Fibroblast of pulmonary artery (primary cell): ENCODE data around the gene RPP25.

Source experiments
- DNase-seq: peaks from one replicate; pipeline ENCODE4 v3.0.0-alpha.2; 2010; ENCODE audit warnings: low read depth
- H3K4me3 ChIP-seq: replicated peaks from 2 replicates; pipeline ENCODE4 v1.5.1; 2011; ENCODE audit warnings: low read depth, mild to moderate bottlenecking, control low read depth, low read length, moderate library complexity
- CTCF ChIP-seq: IDR thresholded peaks from 2 replicates; pipeline ENCODE4 v1.5.1; 2011; ENCODE audit warnings: mild to moderate bottlenecking, control low read depth, low read length, inconsistent platforms; ENCODE audit errors: missing control alignments

Gene RPP25

GRCh38 chr15:74963213-74963612 lies 6.6 kb upstream of the RPP25 start:
- no peak for TF ChIP-seq CTCF
- no peak for DNase-seq
- no peak overlapping the region for H3K4me3 ChIP-seq

DNA sequence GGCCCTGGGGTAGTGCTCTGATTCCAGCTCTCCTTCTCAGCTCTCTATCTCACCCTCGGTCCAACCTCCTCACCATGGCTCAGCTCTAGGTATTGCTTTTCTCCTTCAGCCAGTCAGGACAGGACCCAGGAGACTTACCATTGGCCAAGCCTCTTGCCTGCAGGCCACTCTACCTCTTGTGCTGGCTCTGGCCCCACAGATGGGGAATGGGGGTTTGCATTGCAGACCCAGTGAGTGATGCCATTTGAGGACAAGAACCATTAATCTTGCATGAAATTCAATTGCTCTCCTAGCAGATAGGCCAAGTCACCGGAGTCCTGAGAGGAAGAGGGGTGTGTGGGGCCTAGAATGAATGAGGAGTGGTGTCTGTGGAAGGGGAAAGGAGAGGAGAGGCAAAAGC lies 6.1 kb upstream of the RPP25 start:
- TF ChIP-seq CTCF: no peak
- DNase-seq: no peak
- H3K4me3 ChIP-seq: no peak overlapping the region

GRCh38 chr15:74962219-74962618 lies 5.6 kb upstream of the RPP25 start:
- no peak for DNase-seq
- no peak overlapping the region for H3K4me3 ChIP-seq
- no peak for TF ChIP-seq CTCF

DNA sequence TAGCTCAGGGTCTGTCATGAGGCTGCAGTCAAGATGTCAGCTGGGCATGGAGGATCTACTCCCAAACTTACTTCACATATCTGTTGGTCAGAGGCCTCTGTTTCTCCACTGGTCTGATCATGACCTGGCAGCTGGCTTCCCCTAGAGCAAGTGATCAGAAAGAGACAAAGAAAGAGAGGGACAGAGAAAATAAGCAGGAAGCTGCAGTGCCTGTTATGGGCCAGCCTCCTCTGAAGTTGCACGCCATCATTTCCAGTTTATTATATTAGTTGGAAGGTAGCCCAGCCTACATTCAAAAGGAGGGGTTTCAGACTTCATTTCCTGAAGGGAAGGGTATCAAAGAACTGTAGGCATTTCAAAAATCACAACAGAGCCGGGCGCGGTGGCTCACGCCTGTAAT lies 5.0 kb upstream of the RPP25 start:
- no peak for DNase-seq
- TF ChIP-seq CTCF: no peak
- no peak overlapping the region for H3K4me3 ChIP-seq

DNA sequence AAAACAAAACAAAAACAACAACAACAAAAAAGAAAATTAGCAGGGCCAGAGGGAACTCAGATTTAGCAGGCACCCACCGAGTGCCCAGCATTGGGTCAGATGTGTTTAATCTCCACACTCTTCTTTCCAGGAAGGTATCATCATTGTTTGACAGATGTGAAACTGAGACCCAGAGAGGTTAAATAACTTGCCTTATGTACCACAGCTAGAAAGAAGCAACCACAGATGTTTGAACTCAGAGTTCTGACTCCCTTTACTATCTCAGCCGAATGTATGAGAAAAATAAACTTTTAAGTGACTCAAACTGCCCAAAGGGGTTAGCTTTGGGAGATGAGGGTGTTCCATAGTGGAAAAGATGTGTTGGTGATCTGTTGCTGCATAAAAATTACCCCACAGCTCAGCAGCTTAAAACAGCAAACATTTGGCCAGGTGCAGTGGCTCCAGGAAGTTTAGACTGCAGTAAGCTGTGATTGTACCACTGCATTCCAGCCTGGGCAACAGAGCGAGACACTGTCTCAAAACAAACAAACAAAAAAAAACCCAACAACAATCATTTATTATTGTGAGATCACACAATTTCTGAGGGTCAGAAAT lies 4.5 kb upstream of the RPP25 start:
- TF ChIP-seq CTCF: no peak
- no peak overlapping the region for H3K4me3 ChIP-seq
- DNase-seq: no peak

GRCh38 chr15:74960286-74960685 lies 3.7 kb upstream of the RPP25 start:
- DNase-seq: no peak
- H3K4me3 ChIP-seq: no peak overlapping the region
- TF ChIP-seq CTCF: no peak

GRCh38 chr15:74959586-74959939 lies 3.0 kb upstream of the RPP25 start:
- TF ChIP-seq CTCF: no peak
- H3K4me3 ChIP-seq: no peak overlapping the region
- DNase-seq: no peak
